ENCODE data around the gene SRGAP2C.
"Not testable (repeated sequence)": the region's sequence is repeated elsewhere in the genome, so short reads cannot be mapped to it uniquely, and the experiment has no call there.

The SRGAP2C gene

GRCh38 chr1:121184290-121185127 lies at the start of gene SRGAP2C, which contains the start of gene FAM72B:
SRGAP2C (plus strand) TSS chr1:121184975; CDS start chr1:121187447, 2,472 bp downstream.
FAM72B (minus strand) TSS chr1:121184340; CDS start chr1:121183489, 851 bp downstream.
- DNase-seq (ENCODE audit: low read depth in 2 of 2, low spot score in 1 of 2) = peak; percentile 74 to 85

- not testable (repeated sequence) for DNase-seq (ENCODE audit: low read depth in 2 of 2, low spot score in 1 of 2)
These were observed 44.4 kb upstream of the SRGAP2C start for GRCh38 chr1:121140393-121140792.

- not testable (repeated sequence) for DNase-seq (ENCODE audit: low read depth in 2 of 2, low spot score in 1 of 2)
These were observed 36.1 kb upstream of the SRGAP2C start for GRCh38 chr1:121148489-121149190.

GRCh38 chr1:121151294-121151693 lies 33.5 kb upstream of the SRGAP2C start:
- DNase-seq (ENCODE audit: low read depth in 2 of 2, low spot score in 1 of 2) = not testable (repeated sequence)

- not testable (repeated sequence) for DNase-seq (ENCODE audit: low read depth in 2 of 2, low spot score in 1 of 2)
These were observed 32.0 kb upstream of the SRGAP2C start for GRCh38 chr1:121152788-121153187.

- DNase-seq (ENCODE audit: low read depth in 2 of 2, low spot score in 1 of 2) = not testable (repeated sequence)
These were observed 30.0 kb upstream of the SRGAP2C start for GRCh38 chr1:121154811-121155210.

- not testable (repeated sequence) for DNase-seq (ENCODE audit: low read depth in 2 of 2, low spot score in 1 of 2)
These were observed 29.0 kb upstream of the SRGAP2C start for GRCh38 chr1:121155671-121156358.

GRCh38 chr1:121156958-121157603 lies 27.7 kb upstream of the SRGAP2C start:
- DNase-seq (ENCODE audit: low read depth in 2 of 2, low spot score in 1 of 2) = not testable (repeated sequence)

- DNase-seq (ENCODE audit: low read depth in 2 of 2, low spot score in 1 of 2) = not testable (repeated sequence)
These were observed 27.2 kb upstream of the SRGAP2C start for GRCh38 chr1:121157609-121158008.

- not testable (repeated sequence) for DNase-seq (ENCODE audit: low read depth in 2 of 2, low spot score in 1 of 2)
These were observed 24.7 kb upstream of the SRGAP2C start for GRCh38 chr1:121160118-121160517.

- not testable (repeated sequence) for DNase-seq (ENCODE audit: low read depth in 2 of 2, low spot score in 1 of 2)
These were observed 23.4 kb upstream of the SRGAP2C start for GRCh38 chr1:121161199-121161901.

- not testable (repeated sequence) for DNase-seq (ENCODE audit: low read depth in 2 of 2, low spot score in 1 of 2)
These were observed 20.7 kb upstream of the SRGAP2C start for GRCh38 chr1:121163850-121164757.

- not testable (repeated sequence) for DNase-seq (ENCODE audit: low read depth in 2 of 2, low spot score in 1 of 2)
These were observed 19.5 kb upstream of the SRGAP2C start for GRCh38 chr1:121165296-121165695.

GRCh38 chr1:121167225-121167738 lies 17.5 kb upstream of the SRGAP2C start:
- DNase-seq (ENCODE audit: low read depth in 2 of 2, low spot score in 1 of 2) = not testable (repeated sequence)

GRCh38 chr1:121168152-121168668 lies 16.6 kb upstream of the SRGAP2C start:
- not testable (repeated sequence) for DNase-seq (ENCODE audit: low read depth in 2 of 2, low spot score in 1 of 2)

- not testable (repeated sequence) for DNase-seq (ENCODE audit: low read depth in 2 of 2, low spot score in 1 of 2)
These were observed 8.1 kb upstream of the SRGAP2C start for GRCh38 chr1:121176649-121177048.

- DNase-seq (ENCODE audit: low read depth in 2 of 2, low spot score in 1 of 2) = not testable (repeated sequence)
These were observed 6.6 kb upstream of the SRGAP2C start for GRCh38 chr1:121178197-121178596.

GRCh38 chr1:121183867-121184266 lies 908 bp upstream of the SRGAP2C start:
- not testable (repeated sequence) for DNase-seq (ENCODE audit: low read depth in 2 of 2, low spot score in 1 of 2)
